OCI-LY1 (cell line): ENCODE data around the gene METTL25.

Experiments
- EZH2 ChIP-seq: fragments of 200-600 bp; sonication (generic), shearing (Covaris generic); IDR thresholded peaks from 2 replicates; pipeline ENCODE4 v1.8.0; 2017; ENCODE audit warnings: borderline replicate concordance, mixed run types, mild to moderate bottlenecking, antibody characterized with exemption, low read length, moderate library complexity, mixed read lengths
- TF ChIP-seq, protein P1 (sequence below): fragments of 200-600 bp; sonication (generic), shearing (Covaris generic); IDR thresholded peaks from 2 replicates; pipeline ENCODE4 v1.5.1; 2017; ENCODE audit warnings: mild to moderate bottlenecking, antibody characterized with exemption, low read length, moderate library complexity, mixed read lengths

DNA sequence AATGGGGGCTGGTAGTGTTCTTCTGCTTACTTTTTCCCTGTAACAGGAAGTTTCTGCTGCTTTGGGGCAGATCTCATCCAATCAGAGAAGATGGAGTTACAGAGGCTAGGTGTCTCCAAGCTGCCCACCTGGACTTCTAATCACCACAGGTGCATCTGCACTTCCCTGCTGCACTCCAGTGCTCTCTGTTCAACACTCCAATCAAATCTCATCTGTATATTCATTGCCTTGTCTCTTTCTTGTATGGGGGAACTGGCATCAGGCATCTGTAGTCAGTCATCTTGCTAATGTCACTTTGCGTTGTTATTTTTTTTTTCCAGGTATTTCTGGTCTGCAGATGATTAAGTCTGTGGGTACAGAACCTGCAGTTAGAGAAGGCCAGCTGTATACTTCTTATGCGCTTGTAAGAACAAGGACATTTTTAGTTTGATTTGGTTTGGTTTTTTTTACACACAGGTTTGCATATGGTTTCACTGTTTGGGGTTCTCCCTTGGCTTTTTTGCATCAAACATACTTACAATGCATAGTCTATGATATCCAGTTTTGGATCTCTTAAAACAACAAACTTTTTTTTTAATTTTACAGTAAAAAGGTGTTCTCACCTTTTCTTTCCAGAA is 116.0 kb downstream of the METTL25 start:
- TF ChIP-seq, protein P1, sequence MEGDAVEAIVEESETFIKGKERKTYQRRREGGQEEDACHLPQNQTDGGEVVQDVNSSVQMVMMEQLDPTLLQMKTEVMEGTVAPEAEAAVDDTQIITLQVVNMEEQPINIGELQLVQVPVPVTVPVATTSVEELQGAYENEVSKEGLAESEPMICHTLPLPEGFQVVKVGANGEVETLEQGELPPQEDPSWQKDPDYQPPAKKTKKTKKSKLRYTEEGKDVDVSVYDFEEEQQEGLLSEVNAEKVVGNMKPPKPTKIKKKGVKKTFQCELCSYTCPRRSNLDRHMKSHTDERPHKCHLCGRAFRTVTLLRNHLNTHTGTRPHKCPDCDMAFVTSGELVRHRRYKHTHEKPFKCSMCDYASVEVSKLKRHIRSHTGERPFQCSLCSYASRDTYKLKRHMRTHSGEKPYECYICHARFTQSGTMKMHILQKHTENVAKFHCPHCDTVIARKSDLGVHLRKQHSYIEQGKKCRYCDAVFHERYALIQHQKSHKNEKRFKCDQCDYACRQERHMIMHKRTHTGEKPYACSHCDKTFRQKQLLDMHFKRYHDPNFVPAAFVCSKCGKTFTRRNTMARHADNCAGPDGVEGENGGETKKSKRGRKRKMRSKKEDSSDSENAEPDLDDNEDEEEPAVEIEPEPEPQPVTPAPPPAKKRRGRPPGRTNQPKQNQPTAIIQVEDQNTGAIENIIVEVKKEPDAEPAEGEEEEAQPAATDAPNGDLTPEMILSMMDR: no peak
- TF ChIP-seq EZH2: no peak
